Midbrain (tissue), 1 donor: ENCODE measurements around the gene GPT2.

Experiments
- DNase-seq: peaks from one replicate; lab custom pipeline; 2025; lab: John Stamatoyannopoulos, UW

GPT2 gene

GRCh38 chr16:46883690-46884512 is at the start of gene GPT2:
Gene GPT2, plus strand, starts transcription at chr16:46884362. Its CDS starts 354 bp downstream, at chr16:46884716.
- peak; percentile 98 for DNase-seq

- DNase-seq = no peak
These were observed 47.3 kb upstream of the GPT2 start for GRCh38 chr16:46836534-46837530.

GRCh38 chr16:46839986-46840443 is 44.1 kb upstream of the GPT2 start:
- DNase-seq = no peak

GRCh38 chr16:46842192-46842895 is 41.8 kb upstream of the GPT2 start:
- DNase-seq = no peak

GRCh38 chr16:46843898-46844642 is 40.1 kb upstream of the GPT2 start:
- no peak for DNase-seq

GRCh38 chr16:46844771-46845170 is 39.4 kb upstream of the GPT2 start:
- DNase-seq = no peak

- DNase-seq = no peak
These were observed 38.2 kb upstream of the GPT2 start for GRCh38 chr16:46845952-46846351.

- no peak for DNase-seq
These were observed 35.1 kb upstream of the GPT2 start for GRCh38 chr16:46848768-46849764.

GRCh38 chr16:46850619-46851555 is 33.3 kb upstream of the GPT2 start:
- no peak for DNase-seq

GRCh38 chr16:46852130-46852529 is 32.0 kb upstream of the GPT2 start:
- no peak for DNase-seq

GRCh38 chr16:46853713-46854443 is 30.3 kb upstream of the GPT2 start:
- DNase-seq = peak; percentile 90

GRCh38 chr16:46854846-46855245 is 29.3 kb upstream of the GPT2 start:
- DNase-seq = no peak

GRCh38 chr16:46855389-46855788 is 28.8 kb upstream of the GPT2 start:
- DNase-seq = no peak

GRCh38 chr16:46857368-46857945 is 26.7 kb upstream of the GPT2 start:
- peak; percentile 38 for DNase-seq

GRCh38 chr16:46858151-46858550 is 26.0 kb upstream of the GPT2 start:
- no peak for DNase-seq

- no peak for DNase-seq
These were observed 24.4 kb upstream of the GPT2 start for GRCh38 chr16:46859719-46860152.

- no peak for DNase-seq
These were observed 21.4 kb upstream of the GPT2 start for GRCh38 chr16:46862555-46863447.
